GM21390 (cell line): ENCODE data around the gene THBS3.
A peak's percentile ranks its signal among the peaks of the same experiment; 100 is the strongest.
"Not testable (repeated sequence)": the region's sequence is repeated elsewhere in the genome, so short reads cannot be mapped to it uniquely, and the experiment has no call there.

Experiments used
- ATAC-seq: cut with Tn5 transposase; IDR thresholded peaks from one replicate; pipeline ENCODE4 v1.9.1; 2021; ENCODE audit not compliant: unreplicated experiment

Gene THBS3

GRCh38 chr1:155174324-155175280, 33.1 kb downstream of the THBS3 start:
- no peak for ATAC-seq

GRCh38 chr1:155173478-155174323, 34.0 kb downstream of the THBS3 start, which contains the start of gene TRIM46:
Gene TRIM46, plus strand, starts transcription at chr1:155173849. Its CDS starts 118 bp downstream, at chr1:155173967.
- ATAC-seq, result no peak

- ATAC-seq, result peak; percentile 60
These were observed 34.8 kb downstream of the THBS3 start, which contains the start of gene KRTCAP2 for GRCh38 chr1:155172732-155173477. Gene KRTCAP2, minus strand, starts transcription at chr1:155173304. Its CDS starts 80 bp downstream, at chr1:155173224.

GRCh38 chr1:155171836-155172731, 35.6 kb downstream of the THBS3 start:
- ATAC-seq, result peak; percentile 24

GRCh38 chr1:155170806-155171205, 36.9 kb downstream of the THBS3 start:
- no peak for ATAC-seq

GRCh38 chr1:155170101-155170785, 37.5 kb downstream of the THBS3 start:
- no peak for ATAC-seq

GRCh38 chr1:155169541-155169940, 38.2 kb downstream of the THBS3 start:
- no peak for ATAC-seq

- no peak for ATAC-seq
These were observed 39.1 kb downstream of the THBS3 start for GRCh38 chr1:155168456-155169210.

GRCh38 chr1:155168105-155168445, 39.6 kb downstream of the THBS3 start:
- not testable (repeated sequence) for ATAC-seq

- no peak for ATAC-seq
These were observed 40.3 kb downstream of the THBS3 start for GRCh38 chr1:155167166-155168104.

GRCh38 chr1:155166471-155167165, 41.1 kb downstream of the THBS3 start:
- no peak for ATAC-seq

GRCh38 chr1:155166051-155166470, 41.6 kb downstream of the THBS3 start:
- ATAC-seq, result no peak

- ATAC-seq, result not testable (repeated sequence)
These were observed 43.1 kb downstream of the THBS3 start for GRCh38 chr1:155164625-155165024.

- not testable (repeated sequence) for ATAC-seq
These were observed 43.9 kb downstream of the THBS3 start for GRCh38 chr1:155163785-155164184.

GRCh38 chr1:155162631-155163030, 45.1 kb downstream of the THBS3 start:
- not testable (repeated sequence) for ATAC-seq

GRCh38 chr1:155160128-155160527, 47.6 kb downstream of the THBS3 start:
- ATAC-seq, result no peak

GRCh38 chr1:155158991-155159390, 48.7 kb downstream of the THBS3 start:
- ATAC-seq, result no peak
